CD4-positive, alpha-beta memory T cell (primary cell): ENCODE data around the gene F11. TPM values are rescaled to one million over a fixed set of nuclear protein-coding genes. Genes with fewer than 3 reads are reported as not detected.
"Not testable (repeated sequence)": the region's sequence is repeated elsewhere in the genome, so short reads cannot be mapped to it uniquely, and the experiment has no call there.

Source experiments
- CTCF ChIA-PET: fragments of 350-600 bp; sonication (Branson Sonifier 250); formaldehyde crosslinking; loops from one replicate; lab custom pipeline; 2021; ENCODE audit warnings: inconsistent platforms; ENCODE audit not compliant: partially characterized antibody; lab: Charles Lee
- POLR2A ChIA-PET: fragments of 350-600 bp; sonication (Branson Sonifier 250); formaldehyde crosslinking; loops from one replicate; lab custom pipeline; 2021; ENCODE audit not compliant: partially characterized antibody; lab: Charles Lee
- DNase-seq, 5 donors: peaks; one replicate each; pipeline versions ENCODE4 v3.0.0 to v3.0.0-alpha.2; 2020 to 2022; ENCODE audit warnings: mixed read lengths in 1 of 5
- H3K27ac ChIP-seq: one replicate; pipeline ENCODE4 v1.7.0; 2013; ENCODE audit warnings: low read depth, low read length
- H3K27me3 ChIP-seq: 2 replicates; pipeline ENCODE4 v1.7.0; 2013; ENCODE audit warnings: mild to moderate bottlenecking, low read length, moderate library complexity; ENCODE audit not compliant: insufficient read depth
- H3K36me3 ChIP-seq: 2 replicates; pipeline ENCODE4 v1.7.0; 2013; ENCODE audit warnings: mild to moderate bottlenecking, low read length, moderate library complexity; ENCODE audit not compliant: insufficient read depth
- H3K4me1 ChIP-seq: 2 replicates; pipeline ENCODE4 v1.7.0; 2013; ENCODE audit warnings: mild to moderate bottlenecking, low read length, moderate library complexity; ENCODE audit not compliant: insufficient read depth
- H3K4me3 ChIP-seq, 2 donors: one replicate each; pipeline ENCODE4 v1.7.0; 2013; ENCODE audit warnings: low read length in 2 of 2, mild to moderate bottlenecking in 1 of 2
- H3K9me3 ChIP-seq, 2 donors: one replicate each; pipeline ENCODE4 v1.7.0; 2013; ENCODE audit warnings: low read length in 2 of 2, control low read depth in 1 of 2; ENCODE audit not compliant: control insufficient read depth in 1 of 2
- H3K27ac Mint-ChIP-seq, 7 donors: one replicate each; pipeline ENCODE4 v1.8.0; 2020 to 2021; ENCODE audit warnings: mixed read lengths in 7 of 7, mild to moderate bottlenecking in 6 of 7, inconsistent platforms in 3 of 7, moderate library complexity in 3 of 7
- H3K27me3 Mint-ChIP-seq, 2 donors: one replicate each; pipeline ENCODE4 v1.8.0; 2020 to 2021; ENCODE audit warnings: mixed read lengths in 2 of 2
- H3K36me3 Mint-ChIP-seq, 2 donors: one replicate each; pipeline ENCODE4 v1.8.0; 2020 to 2021; ENCODE audit warnings: mixed read lengths in 2 of 2, inconsistent platforms in 1 of 2, mild to moderate bottlenecking in 1 of 2
- H3K4me1 Mint-ChIP-seq, 4 donors: one replicate each; pipeline ENCODE4 v1.8.0; 2020 to 2021; ENCODE audit warnings: mixed read lengths in 4 of 4, mild to moderate bottlenecking in 1 of 4
- H3K4me3 Mint-ChIP-seq, 8 donors: one replicate each; pipeline ENCODE4 v1.8.0; 2020 to 2021; ENCODE audit warnings: mixed read lengths in 8 of 8, mild to moderate bottlenecking in 7 of 8, moderate library complexity in 6 of 8, inconsistent platforms in 3 of 8
- H3K9me3 Mint-ChIP-seq, 8 donors: one replicate each; pipeline ENCODE4 v1.8.0; 2020 to 2021; ENCODE audit warnings: mixed read lengths in 8 of 8, mild to moderate bottlenecking in 5 of 8, inconsistent platforms in 3 of 8, moderate library complexity in 1 of 8
- intact Hi-C: fragments of 100-400 bp; cut with micrococcal nuclease; formaldehyde crosslinking; loops from one replicate; pipeline ENCODE4 v1.15.1; 2023
- polyA plus RNA-seq, 2 donors: library from polyadenylated mRNA; unstranded; fragments of 300-500 nt; fragmentation: Illumina TruSeq; gene quantifications; one replicate each; pipeline ENCODE4 v1.2.3, GENCODE V29; 2021
- total RNA-seq, 2 experiments: library from RNA; stranded (reverse); gene quantifications; one replicate each; pipeline ENCODE4 v1.2.3, GENCODE V29; 2021

The F11 gene
- total and polyA plus RNA-seq, 4 experiments from 2014 or later: not detected

DNA sequence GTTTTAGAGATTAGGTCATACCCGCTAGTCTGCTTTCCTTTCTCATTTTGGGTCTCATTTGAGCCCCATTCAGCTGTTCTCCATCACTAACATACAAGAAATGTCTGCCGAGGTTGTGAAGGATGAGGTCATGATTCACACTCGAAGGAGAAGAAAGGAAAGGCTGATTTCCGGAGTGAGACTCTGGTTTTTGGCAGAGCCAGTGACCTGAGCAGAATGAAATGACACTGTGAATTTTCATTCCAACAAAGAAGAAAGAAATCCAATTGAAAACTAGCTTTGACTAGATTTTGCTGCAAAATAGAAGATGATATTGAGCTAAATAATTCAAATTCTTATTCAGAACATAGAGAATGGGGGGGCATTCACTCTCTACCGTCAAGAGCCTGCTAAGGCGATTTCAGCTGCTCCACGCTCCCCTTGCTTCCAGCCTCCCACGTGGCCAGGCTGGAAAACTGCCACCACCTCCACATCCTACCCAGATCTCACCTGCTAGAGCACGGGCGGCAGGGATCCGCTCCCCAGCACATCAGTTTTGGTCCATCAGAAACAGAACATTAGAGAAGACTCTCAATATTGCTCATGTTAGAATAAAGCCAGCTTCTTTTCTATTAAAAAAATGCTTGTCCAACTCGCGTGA is 39.0 kb downstream of the F11 start:
- H3K27me3 ChIP-seq: no peaks in the 10 kb centered on the region
- H3K27ac ChIP-seq: no peak overlapping the region
- H3K9me3 ChIP-seq: no peaks in the 10 kb centered on the region
- no peaks in the 10 kb centered on the region for H3K4me1 ChIP-seq
- Mint-ChIP-seq H3K4me1 (no peaks in the 10 kb centered on the region), H3K4me3 (no peak overlapping the region), H3K27ac (no peak overlapping the region), H3K9me3 (no peaks in the 10 kb centered on the region), H3K36me3 (no peaks in the 10 kb centered on the region), H3K27me3 (peaks cover 18 to 25% of the 10 kb centered on the region in 2 donors)
- intact Hi-C loops: no loop called here
- ChIA-PET POLR2A (no interaction called here), CTCF (no interaction called here)
- no peaks in the 10 kb centered on the region for H3K36me3 ChIP-seq
- DNase-seq: no peak
- H3K4me3 ChIP-seq: no peak overlapping the region

DNA sequence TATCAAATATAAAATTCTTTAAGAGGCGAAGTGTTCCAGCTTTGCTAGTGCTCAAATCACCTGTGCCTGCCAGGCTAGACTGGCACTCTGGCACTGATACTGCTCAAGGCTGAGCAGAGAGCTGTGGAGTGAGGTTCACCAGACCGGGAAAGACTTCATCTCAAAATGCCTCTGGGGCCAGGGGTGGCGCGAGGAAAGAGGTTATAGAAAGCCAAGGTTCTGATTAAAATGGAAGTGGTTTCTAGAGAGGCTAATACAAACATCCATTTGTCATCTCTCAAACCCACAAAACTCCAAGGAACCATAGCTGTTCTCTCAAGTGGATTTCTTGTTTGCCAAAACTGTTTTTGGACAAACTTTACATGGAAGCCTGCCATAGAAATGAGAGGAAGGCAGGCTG is 41.5 kb downstream of the F11 start:
- Histone ChIP-seq H3K9me3 (no peaks in the 10 kb centered on the region), H3K4me3 (no peak overlapping the region), H3K27ac (no peak overlapping the region), H3K4me1 (no peaks in the 10 kb centered on the region), H3K27me3 (no peaks in the 10 kb centered on the region), H3K36me3 (no peaks in the 10 kb centered on the region)
- no peak for DNase-seq
- Mint-ChIP-seq H3K27ac (no peak overlapping the region), H3K9me3 (no peaks in the 10 kb centered on the region), H3K4me3 (no peak overlapping the region), H3K27me3 (peaks cover 17 to 21% of the 10 kb centered on the region in 2 donors), H3K36me3 (no peaks in the 10 kb centered on the region), H3K4me1 (no peaks in the 10 kb centered on the region)
- CTCF ChIA-PET: interaction anchor here (1.4 kb wide), 1 partner anchor 9 kb away, joined by 7 read pairs; no protein-coding TSS in a partner anchor
- intact Hi-C loops: no loop called here
- POLR2A ChIA-PET: no interaction called here

DNA sequence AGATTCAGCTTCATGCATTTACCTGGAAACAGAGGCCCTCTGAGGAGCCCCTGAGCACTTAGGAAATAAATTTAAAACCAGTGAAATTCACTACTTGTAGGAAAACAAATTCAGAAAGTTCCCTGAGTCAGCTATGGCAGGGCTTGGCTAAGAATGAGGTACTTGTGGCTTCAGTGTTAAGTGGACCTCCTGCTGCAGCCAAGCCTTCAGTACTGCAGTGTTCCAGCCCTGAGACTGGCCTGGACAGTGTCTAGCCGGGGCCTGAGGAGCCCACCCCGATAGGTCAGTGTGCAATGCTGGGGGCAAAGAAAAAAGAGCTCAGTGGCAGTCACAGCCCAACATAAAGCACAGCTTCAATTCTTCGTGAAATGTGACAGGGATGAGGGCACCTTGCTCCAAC is 41.9 kb downstream of the F11 start:
- Mint-ChIP-seq H3K27me3 (peaks cover 17 to 21% of the 10 kb centered on the region in 2 donors), H3K36me3 (no peaks in the 10 kb centered on the region), H3K4me3 (no peak overlapping the region), H3K9me3 (no peaks in the 10 kb centered on the region), H3K4me1 (no peaks in the 10 kb centered on the region), H3K27ac (no peak overlapping the region)
- Histone ChIP-seq H3K9me3 (no peaks in the 10 kb centered on the region), H3K27ac (no peak overlapping the region), H3K4me1 (no peaks in the 10 kb centered on the region), H3K4me3 (no peak overlapping the region), H3K27me3 (no peaks in the 10 kb centered on the region), H3K36me3 (no peaks in the 10 kb centered on the region)
- CTCF ChIA-PET: interaction anchor here (1.4 kb wide), 1 partner anchor 10 kb away, joined by 7 read pairs; no protein-coding TSS in a partner anchor
- DNase-seq: no peak
- POLR2A ChIA-PET: no interaction called here
- intact Hi-C loops: no loop called here

GRCh38 chr4:186318481-186318880 is 52.5 kb downstream of the F11 start:
- no peaks in the 10 kb centered on the region for H3K27me3 ChIP-seq
- no peaks in the 10 kb centered on the region for H3K9me3 ChIP-seq
- POLR2A ChIA-PET: no interaction called here
- Mint-ChIP-seq H3K27me3 (peaks cover 0 to 2% of the 10 kb centered on the region in 2 donors), H3K9me3 (no peaks in the 10 kb centered on the region), H3K4me1 (no peaks in the 10 kb centered on the region), H3K27ac (no peak overlapping the region), H3K4me3 (no peak overlapping the region), H3K36me3 (no peaks in the 10 kb centered on the region)
- no peaks in the 10 kb centered on the region for H3K36me3 ChIP-seq
- CTCF ChIA-PET: interaction anchor here (1.2 kb wide), 1 partner anchor 23 kb away, joined by 3 read pairs; no protein-coding TSS in a partner anchor
- H3K27ac ChIP-seq: no peak overlapping the region
- H3K4me1 ChIP-seq: no peaks in the 10 kb centered on the region
- H3K4me3 ChIP-seq: no peak overlapping the region
- no peak for DNase-seq
- intact Hi-C loops: no loop called here

GRCh38 chr4:186324660-186325059 is 58.7 kb downstream of the F11 start:
- H3K4me3 Mint-ChIP-seq, CTCF ChIA-PET, POLR2A ChIA-PET: not testable (repeated sequence)

GRCh38 chr4:186326391-186326790 is 60.4 kb downstream of the F11 start:
- Histone ChIP-seq H3K36me3 (no peaks in the 10 kb centered on the region), H3K4me1 (no peaks in the 10 kb centered on the region), H3K9me3 (no peaks in the 10 kb centered on the region), H3K27me3 (no peaks in the 10 kb centered on the region), H3K27ac (no peak overlapping the region), H3K4me3 (no peak overlapping the region)
- H3K36me3 Mint-ChIP-seq: no peaks in the 10 kb centered on the region
- H3K27me3 Mint-ChIP-seq: peaks cover under 1 to 2% of the 10 kb centered on the region in 2 donors
- no peak overlapping the region for H3K27ac Mint-ChIP-seq
- no peak overlapping the region for H3K4me3 Mint-ChIP-seq
- H3K4me1 Mint-ChIP-seq: no peaks in the 10 kb centered on the region
- H3K9me3 Mint-ChIP-seq: peaks cover 0 to 21% (median 2%) of the 10 kb centered on the region in 8 donors
- no peak for DNase-seq
- ChIA-PET CTCF (no interaction called here), POLR2A (no interaction called here)
- intact Hi-C loops: no loop called here

More at GRCh38 chr4:186324660-186325059, 58.7 kb downstream of the F11 start:
- intact Hi-C loops, H3K27me3 ChIP-seq, H3K27me3 Mint-ChIP-seq, H3K4me1 ChIP-seq, DNase-seq, H3K27ac ChIP-seq, H3K4me3 ChIP-seq, H3K27ac Mint-ChIP-seq, H3K4me1 Mint-ChIP-seq, H3K9me3 Mint-ChIP-seq, H3K36me3 ChIP-seq, H3K9me3 ChIP-seq, H3K36me3 Mint-ChIP-seq: not testable (repeated sequence)

GRCh38 chr4:186329372-186329771 is 63.4 kb downstream of the F11 start:
- Mint-ChIP-seq H3K27ac (no peak overlapping the region), H3K4me1 (no peaks in the 10 kb centered on the region), H3K27me3 (peaks cover 0 to 2% of the 10 kb centered on the region in 2 donors), H3K9me3 (peaks cover 3 to 45% (median 21%) of the 10 kb centered on the region in 8 donors), H3K36me3 (no peaks in the 10 kb centered on the region), H3K4me3 (no peak overlapping the region)
- H3K27ac ChIP-seq: no peak overlapping the region
- H3K4me1 ChIP-seq: no peaks in the 10 kb centered on the region
- intact Hi-C loops: no loop called here
- no peak overlapping the region for H3K4me3 ChIP-seq
- H3K36me3 ChIP-seq: no peaks in the 10 kb centered on the region
- H3K27me3 ChIP-seq: no peaks in the 10 kb centered on the region
- POLR2A ChIA-PET: no interaction called here
- no peak for DNase-seq
- CTCF ChIA-PET: no interaction called here
- H3K9me3 ChIP-seq: no peaks in the 10 kb centered on the region
